NCI-H345 (cell line): ENCODE results near the gene TMC3.
"Not testable (repeated sequence)": the region's sequence is repeated elsewhere in the genome, so short reads cannot be mapped to it uniquely, and the experiment has no call there.

Experiments used
- DNase-seq: peaks from one replicate; lab custom pipeline; 2025; lab: John Stamatoyannopoulos, UW

TMC3 gene

DNA sequence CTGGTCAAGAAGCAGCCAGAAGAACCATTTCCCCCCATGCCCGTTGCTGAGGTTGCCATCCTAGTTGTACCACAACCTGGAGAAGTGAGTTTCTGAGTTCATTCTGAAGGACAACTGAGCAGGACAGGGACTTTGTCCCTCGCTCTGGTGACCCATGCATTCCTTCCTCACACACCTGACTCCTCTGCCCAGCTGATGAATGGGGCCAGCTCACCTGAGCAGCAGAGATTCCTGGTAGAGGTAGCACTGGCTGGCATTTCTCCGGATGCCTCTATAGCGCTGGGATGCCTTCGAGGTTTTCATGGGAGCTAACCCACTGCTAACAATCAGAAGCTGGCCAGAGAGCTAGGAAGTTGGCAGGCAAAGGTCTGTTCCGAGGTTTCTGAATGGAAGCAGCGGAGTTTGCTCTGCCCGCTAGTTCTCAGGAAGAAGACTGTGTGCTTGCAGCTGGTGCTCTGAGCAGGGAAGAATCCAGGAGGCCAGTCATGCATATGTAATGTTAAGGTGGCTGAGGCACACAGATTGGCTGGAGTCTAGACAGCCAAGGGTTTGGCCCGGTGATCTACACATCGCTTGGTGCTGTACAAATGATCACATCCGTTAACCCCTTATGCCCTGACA, at the start of gene TMC3:
TSS of gene TMC3 (minus strand) at position 439 of the 621 bp plus-strand sequence. CDS start at position 303, 136 bp downstream.
- DNase-seq: no peak

DNA sequence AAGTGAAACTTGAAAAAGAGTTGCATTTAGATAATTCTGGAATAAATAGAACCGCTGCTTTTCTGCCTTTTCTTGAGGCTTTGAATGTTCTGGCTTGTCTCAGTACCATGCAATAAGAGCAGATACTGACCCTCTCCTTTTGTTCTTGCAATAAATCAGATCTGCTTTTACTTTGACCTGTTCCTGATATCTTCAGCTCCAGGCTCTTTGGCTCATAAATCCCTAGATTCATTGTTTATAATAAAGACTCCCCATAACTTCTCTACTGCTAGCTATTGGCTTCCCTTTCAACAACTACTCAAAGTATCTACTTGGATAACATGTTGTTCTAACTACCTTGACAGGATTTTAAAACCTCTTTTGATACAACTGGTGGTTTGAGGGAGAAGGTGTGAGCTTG, 47.4 kb upstream of the TMC3 start:
- no peak for DNase-seq

- no peak for DNase-seq
These were observed 45.4 kb upstream of the TMC3 start for GRCh38 chr15:81419332-81419943.

DNA sequence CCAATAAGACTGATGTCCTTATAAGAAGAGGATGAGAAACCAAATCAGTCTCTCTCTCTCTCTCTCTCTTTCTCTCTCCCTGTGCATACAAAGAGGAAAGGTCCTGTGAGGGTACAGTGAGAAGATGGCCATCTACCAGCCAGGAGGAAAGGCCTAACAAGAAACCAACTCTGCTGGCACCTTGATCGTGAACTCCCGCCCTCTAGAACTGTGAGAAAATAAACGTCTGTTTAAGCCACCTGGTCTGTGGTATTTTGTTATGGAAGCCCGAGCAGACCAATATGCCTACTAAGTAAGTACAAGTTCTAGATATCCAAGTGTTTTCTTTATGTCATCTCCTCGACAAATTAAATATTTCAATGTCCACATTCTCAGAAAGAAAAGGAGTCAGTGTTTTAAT, 44.9 kb upstream of the TMC3 start:
- no peak for DNase-seq

- no peak for DNase-seq
These were observed 44.4 kb upstream of the TMC3 start for GRCh38 chr15:81418444-81418843.

DNA sequence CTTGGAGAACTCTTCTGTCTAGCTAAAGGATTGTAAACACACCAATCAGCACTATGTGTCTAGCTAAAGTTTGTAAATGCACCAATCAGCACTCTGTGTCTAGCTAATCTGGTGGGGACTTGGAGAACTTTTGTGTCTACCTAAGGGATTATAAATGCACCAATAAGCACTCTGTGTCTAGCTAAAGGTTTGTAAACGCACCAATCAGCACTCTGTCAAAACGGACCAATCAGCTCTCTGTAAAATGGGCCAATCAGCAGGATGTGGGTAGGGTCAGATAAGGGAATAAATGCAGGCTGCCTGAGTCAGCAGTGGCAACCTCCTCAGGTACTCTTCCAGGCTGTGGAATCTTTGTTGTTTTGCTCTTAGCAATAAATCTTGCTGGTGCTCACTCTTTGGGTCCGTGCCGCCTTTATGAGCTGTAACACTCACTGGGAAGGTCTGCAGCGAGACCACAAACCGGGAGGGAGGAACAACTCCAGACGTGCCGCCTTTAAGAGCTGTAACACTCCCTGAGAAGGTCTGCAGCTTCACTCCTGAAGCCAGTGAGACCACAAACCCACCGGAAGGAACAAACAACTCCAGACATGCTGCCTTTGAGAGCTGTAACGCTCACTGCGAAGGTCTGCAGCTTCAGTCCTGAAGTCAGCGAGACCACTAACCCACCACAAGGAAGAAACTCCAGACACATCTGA, 40.4 kb upstream of the TMC3 start:
- not testable (repeated sequence) for DNase-seq

- DNase-seq: no peak
These were observed 39.8 kb upstream of the TMC3 start for GRCh38 chr15:81413851-81414250.

GRCh38 chr15:81411969-81412633, 38.1 kb upstream of the TMC3 start:
- DNase-seq: no peak

DNA sequence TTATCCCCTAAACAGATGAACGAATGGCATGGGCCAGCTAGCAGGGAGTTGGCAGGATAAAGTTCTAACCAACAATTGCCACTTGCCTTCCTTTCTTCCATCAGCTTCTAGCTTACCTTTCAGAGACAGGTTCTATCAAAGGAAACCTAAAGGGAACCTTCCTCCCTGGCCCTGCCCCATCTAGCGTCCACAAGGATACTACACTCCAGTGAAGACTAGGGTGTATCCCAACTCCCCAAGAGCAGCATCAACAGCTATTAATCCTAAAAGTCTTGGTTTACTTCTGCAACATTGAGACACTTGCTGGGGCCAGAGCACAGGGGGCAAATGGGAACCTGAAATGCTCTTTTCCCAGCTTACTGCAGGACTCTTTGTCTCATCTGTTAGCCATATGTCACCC, 37.0 kb upstream of the TMC3 start:
- DNase-seq: no peak

GRCh38 chr15:81410318-81410753, 36.3 kb upstream of the TMC3 start:
- peak; percentile 68 for DNase-seq

- no peak for DNase-seq
These were observed 33.7 kb upstream of the TMC3 start for GRCh38 chr15:81407718-81408117.

DNA sequence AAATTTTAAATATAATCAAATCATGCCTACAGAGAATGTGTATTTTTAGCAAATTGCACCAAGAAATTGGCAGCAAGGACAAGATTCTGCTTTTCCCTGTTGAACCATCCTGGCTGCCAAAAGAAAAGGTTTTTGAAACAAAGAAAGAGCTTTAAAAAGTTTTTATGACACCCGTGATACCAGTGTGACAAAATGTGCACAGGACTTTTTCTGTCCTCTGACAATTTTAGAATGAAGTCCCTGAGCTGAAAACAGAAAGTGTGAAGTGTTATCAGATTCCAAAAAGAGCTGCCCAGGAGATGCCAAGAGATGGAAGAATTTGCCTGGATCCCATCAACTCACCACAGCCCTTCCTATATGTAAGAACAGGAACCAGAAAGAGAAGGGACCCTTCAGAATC, 33.2 kb upstream of the TMC3 start:
- DNase-seq: no peak

DNA sequence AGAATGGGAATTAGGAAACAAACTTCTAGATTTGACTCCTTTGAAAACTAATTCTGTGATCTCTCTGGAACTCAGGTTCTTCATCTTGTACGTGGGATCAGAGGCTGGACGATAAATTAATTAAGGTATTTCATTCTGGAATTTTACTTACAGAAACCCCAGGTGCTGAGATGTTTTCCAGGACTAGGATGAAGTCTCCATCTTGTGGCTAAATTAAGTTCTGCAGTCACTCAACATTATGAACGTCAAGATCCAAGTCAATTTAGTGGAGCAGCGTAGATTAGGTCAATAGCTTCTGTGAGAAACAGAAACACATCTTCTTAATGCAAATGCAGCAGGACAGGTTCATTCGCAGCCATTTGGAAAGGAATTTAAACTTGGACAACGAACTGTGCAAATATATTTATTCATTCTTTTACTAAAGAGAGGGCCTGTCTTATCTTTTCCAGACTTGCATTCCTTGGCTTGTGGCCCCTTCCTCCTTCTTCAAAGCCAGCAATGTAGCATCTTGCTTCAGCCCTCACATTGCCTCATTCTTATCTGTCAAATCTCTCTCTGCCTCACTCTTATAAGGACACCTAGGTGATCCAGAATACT, 26.7 kb upstream of the TMC3 start:
- DNase-seq: peak; percentile 27

GRCh38 chr15:81398910-81399551, 25.0 kb upstream of the TMC3 start:
- DNase-seq: no peak

GRCh38 chr15:81398456-81398855, 24.4 kb upstream of the TMC3 start:
- no peak for DNase-seq

GRCh38 chr15:81394603-81395002, 20.6 kb upstream of the TMC3 start:
- DNase-seq: no peak

- no peak for DNase-seq
These were observed 17.6 kb upstream of the TMC3 start for GRCh38 chr15:81391657-81392056.

- no peak for DNase-seq
These were observed 14.4 kb upstream of the TMC3 start for GRCh38 chr15:81388436-81388770.

DNA sequence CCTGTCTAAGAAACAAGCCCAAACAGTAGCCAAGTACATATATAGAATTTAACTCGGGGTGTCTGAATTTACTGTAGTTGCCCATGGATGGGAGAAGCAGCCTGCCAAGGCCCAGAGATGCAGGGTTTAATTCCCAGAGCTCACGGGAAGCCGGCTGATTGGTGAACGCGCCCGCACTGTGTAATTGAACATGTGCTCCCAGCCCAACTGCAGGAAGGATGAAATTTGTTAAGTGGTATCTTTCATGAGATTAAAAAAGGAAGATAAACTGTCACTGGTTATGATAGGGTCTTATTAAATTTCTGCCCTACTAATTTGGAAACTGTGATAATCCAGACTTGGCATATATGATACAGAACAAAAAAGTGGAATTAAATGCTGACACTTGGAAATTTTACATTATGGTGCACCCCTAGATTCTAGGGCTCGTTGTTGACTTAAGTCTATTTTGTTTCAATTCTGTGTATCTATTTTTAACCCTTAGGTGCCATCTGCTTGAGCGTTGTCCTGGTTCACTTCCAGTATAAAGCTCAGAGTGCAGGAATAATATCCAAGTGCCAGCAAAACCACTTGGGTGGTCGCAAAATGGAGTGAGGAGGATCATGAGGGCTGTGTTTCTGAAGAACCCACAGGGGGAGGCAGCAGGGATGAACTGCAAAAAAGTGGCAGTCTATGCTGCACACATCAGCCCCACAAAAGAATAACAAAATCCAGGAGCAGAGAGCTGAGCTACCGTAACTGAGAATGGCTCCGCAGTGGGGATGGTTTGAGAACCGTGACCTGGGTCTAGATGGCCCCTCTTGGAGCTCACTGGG, 13.8 kb upstream of the TMC3 start:
- no peak for DNase-seq

DNA sequence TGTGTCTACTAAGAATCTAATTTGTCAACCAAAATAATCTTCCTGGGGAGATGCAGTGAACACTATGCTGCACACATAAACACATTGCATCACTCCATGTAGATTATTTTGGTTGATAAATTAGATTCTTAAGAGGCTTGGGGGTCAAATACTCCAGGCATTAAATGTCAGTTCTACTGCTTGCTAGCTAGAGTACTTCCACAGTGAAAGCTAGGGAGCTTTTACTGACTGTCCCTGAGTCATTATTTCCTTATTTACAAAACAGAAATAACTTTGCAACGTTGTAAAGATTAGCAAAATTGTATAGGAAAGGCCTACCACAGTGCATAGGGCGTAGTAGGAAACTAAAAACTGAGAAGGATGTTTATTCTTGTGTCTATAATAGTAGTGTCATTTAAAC, 12.9 kb upstream of the TMC3 start:
- no peak for DNase-seq

GRCh38 chr15:81385721-81386076, 11.7 kb upstream of the TMC3 start:
- no peak for DNase-seq
